ENCODE measurements around the gene PMAIP1. TPM values are rescaled to one million over a fixed set of nuclear protein-coding genes. Genes with fewer than 3 reads are reported as not detected.

PMAIP1 gene
- polyA plus RNA-seq, 1 of the 3 experiments (the other 2 are of a cell fraction) = 76.9 TPM

- Histone ChIP-seq H3K4me2 (no peak overlapping the region), H3K4me1 (ENCODE audit: control insufficient read depth in 1 of 2, insufficient read depth in 2 of 2, low read depth in 1 of 2, low read length in 1 of 2) (peaks cover 0 to 9% of the 10 kb centered on the region in 2 experiments; a peak in 1 of 4 replicates), H3K27me3 (ENCODE audit: insufficient read depth) (no peaks in the 10 kb centered on the region), H3K9me2 (no peaks in the 10 kb centered on the region), H3K27ac (ENCODE audit: low read depth in 2 of 2, low read length in 1 of 2) (no peak overlapping the region), H3K79me2 (ENCODE audit: insufficient read depth) (no peaks in the 10 kb centered on the region), H2AFZ (ENCODE audit: low read depth) (no peak overlapping the region), H3K9me3 (no peaks in the 10 kb centered on the region), H3K9ac (no peak overlapping the region), H3F3A (replicated peaks; ENCODE audit: insufficient read depth) (no peaks in the 10 kb centered on the region), H3K36me3 (replicated peaks in 1 of 2; ENCODE audit: control insufficient read depth in 1 of 2, insufficient read depth in 2 of 2, low read length in 1 of 2) (no peaks in the 10 kb centered on the region), H3K4me3 (ENCODE audit: low read depth in 2 of 2, low read length in 1 of 2) (no peak overlapping the region), H4K20me1 (ENCODE audit: insufficient read depth) (no peaks in the 10 kb centered on the region)
- POLR2A ChIA-PET = no interaction called here
- CTCF ChIA-PET = no interaction called here
- no peak for DNase-seq
- TF ChIP-seq MAX (IDR thresholded peaks at IDR 0.05; ENCODE audit: low read depth) (no peak), FOSL2 (IDR thresholded peaks at IDR 0.05; ENCODE audit: borderline replicate concordance, low read depth) (no peak), GATA2 (CRISPR knock-in tag; IDR thresholded peaks at IDR 0.05) (no peak), JUND (IDR thresholded peaks at IDR 0.05) (no peak), PBX3 (IDR thresholded peaks at IDR 0.05) (no peak), GABPA (IDR thresholded peaks at IDR 0.05; ENCODE audit: low read depth) (no peak), ZBTB33 (IDR thresholded peaks at IDR 0.05; ENCODE audit: borderline replicate concordance, low read depth) (no peak), MEF2A (IDR thresholded peaks at IDR 0.05; ENCODE audit: borderline replicate concordance, low read depth) (no peak), REST (IDR thresholded peaks at IDR 0.05; ENCODE audit: low read depth, low read length) (no peak), RXRA (IDR thresholded peaks at IDR 0.05; ENCODE audit: borderline replicate concordance, low read depth) (no peak), MXI1 (IDR thresholded peaks at IDR 0.05; ENCODE audit: low read depth, low read length) (no peak), NFIC (IDR thresholded peaks at IDR 0.05; ENCODE audit: borderline replicate concordance) (no peak), RCOR1 (IDR thresholded peaks at IDR 0.05; ENCODE audit: low read length) (no peak), NRF1 (IDR thresholded peaks at IDR 0.05; ENCODE audit: low read depth, low read length) (no peak), USF2 (IDR thresholded peaks at IDR 0.05; ENCODE audit: borderline replicate concordance, low read depth, low read length) (no peak), SMC3 (IDR thresholded peaks at IDR 0.05; ENCODE audit: low read depth, low read length) (no peak), EP300 (IDR thresholded peaks at IDR 0.05; ENCODE audit: borderline replicate concordance in 1 of 2, low read depth in 1 of 2, low read length in 1 of 2) (no peak)
- WGBS (ENCODE audit: low lambda C conversion rate) = 95% methylated on average over 2 of the region's 2 CpGs
Measured at GRCh38 chr18:59928201-59928600, 28.4 kb downstream of the PMAIP1 start.
